NT2/D1 (cell line): ENCODE measurements around the gene CLCN7.
"Not testable (repeated sequence)": the region's sequence is repeated elsewhere in the genome, so short reads cannot be mapped to it uniquely, and the experiment has no call there.

Experiments used
- DNase-seq: peaks from one replicate; pipeline ENCODE4 v3.0.0-alpha.2; 2011; ENCODE audit warnings: low read depth, low spot score
- H3K27me3 ChIP-seq: 2 replicates; pipeline ENCODE4 v1.6.0; 2011; ENCODE audit warnings: mild to moderate bottlenecking; ENCODE audit not compliant: insufficient read length, insufficient read depth
- H3K36me3 ChIP-seq: 2 replicates; pipeline ENCODE4 v1.6.1; 2011; ENCODE audit warnings: mild to moderate bottlenecking, low read length, mixed read lengths; ENCODE audit not compliant: insufficient read depth, insufficient read length
- H3K4me1 ChIP-seq: 2 replicates; pipeline ENCODE4 v1.5.1; 2011; ENCODE audit not compliant: insufficient read depth, insufficient read length
- H3K4me3 ChIP-seq: 2 replicates; pipeline ENCODE4 v1.5.1; 2011; ENCODE audit warnings: low read depth; ENCODE audit not compliant: insufficient read length
- H3K9ac ChIP-seq: 2 replicates; pipeline ENCODE4 v1.6.0; 2011; ENCODE audit warnings: low read depth; ENCODE audit not compliant: insufficient read length
- H3K9me3 ChIP-seq: 2 replicates; pipeline ENCODE4 v1.5.1; 2011; ENCODE audit warnings: mild to moderate bottlenecking, low read length; ENCODE audit not compliant: insufficient read depth
- SUZ12 ChIP-seq: IDR thresholded peaks from 2 replicates; pipeline ENCODE4 v1.6.1; 2011; ENCODE audit not compliant: insufficient read length, insufficient read depth; ENCODE audit errors: extremely low read depth
- YY1 ChIP-seq: IDR thresholded peaks from 2 replicates; pipeline ENCODE4 v1.6.1; 2011; ENCODE audit not compliant: insufficient read length, insufficient read depth
- ZNF274 ChIP-seq: IDR thresholded peaks from 2 replicates; pipeline ENCODE4 v1.6.1; 2011; ENCODE audit warnings: mild to moderate bottlenecking, low read depth, low read length

CLCN7 gene

GRCh38 chr16:1469693-1470201 lies 5.1 kb downstream of the CLCN7 start:
- TF ChIP-seq SUZ12 (no peak), YY1 (no peak), ZNF274 (no peak)
- no peak for DNase-seq
- Histone ChIP-seq H3K4me1 (peaks cover 6% of the 10 kb centered on the region), H3K9me3 (no peaks in the 10 kb centered on the region), H3K36me3 (peaks cover 6% of the 10 kb centered on the region), H3K4me3 (no peak overlapping the region), H3K27me3 (no peaks in the 10 kb centered on the region), H3K9ac (no peak overlapping the region)

- DNase-seq, H3K9me3 ChIP-seq, H3K4me3 ChIP-seq, H3K27me3 ChIP-seq, H3K9ac ChIP-seq, H3K4me1 ChIP-seq: not testable (repeated sequence)
- peaks cover 10% of the 10 kb centered on the region for H3K36me3 ChIP-seq
Observed at GRCh38 chr16:1469141-1469540, 5.7 kb downstream of the CLCN7 start.

GRCh38 chr16:1468426-1468810 lies 6.4 kb downstream of the CLCN7 start:
- H3K9ac ChIP-seq = no peak overlapping the region
- no peak for DNase-seq
- H3K4me3 ChIP-seq = no peak overlapping the region
- H3K9me3 ChIP-seq = no peaks in the 10 kb centered on the region
- peaks cover 6% of the 10 kb centered on the region for H3K4me1 ChIP-seq
- H3K27me3 ChIP-seq = no peaks in the 10 kb centered on the region
- peaks cover 12% of the 10 kb centered on the region for H3K36me3 ChIP-seq
- TF ChIP-seq YY1 = no peak

- no peak for TF ChIP-seq YY1
- TF ChIP-seq SUZ12 = no peak
- no peak for TF ChIP-seq ZNF274
- no peaks in the 10 kb centered on the region for H3K27me3 ChIP-seq
- H3K9me3 ChIP-seq = no peaks in the 10 kb centered on the region
- H3K9ac ChIP-seq = peak overlapping the region; percentile 21
- DNase-seq = no peak
- H3K4me3 ChIP-seq = no peak overlapping the region
- H3K4me1 ChIP-seq = peaks cover 6% of the 10 kb centered on the region
- H3K36me3 ChIP-seq = peaks cover 15% of the 10 kb centered on the region
Observed at GRCh38 chr16:1466968-1467521, 7.8 kb downstream of the CLCN7 start.

GRCh38 chr16:1466054-1466453 lies 8.8 kb downstream of the CLCN7 start:
- DNase-seq = no peak
- H3K9ac ChIP-seq = no peak overlapping the region
- no peaks in the 10 kb centered on the region for H3K4me1 ChIP-seq
- H3K27me3 ChIP-seq = no peaks in the 10 kb centered on the region
- TF ChIP-seq SUZ12 (no peak), ZNF274 (no peak), YY1 (no peak)
- no peaks in the 10 kb centered on the region for H3K9me3 ChIP-seq
- no peak overlapping the region for H3K4me3 ChIP-seq
- peaks cover 17% of the 10 kb centered on the region for H3K36me3 ChIP-seq

- no peak overlapping the region for H3K9ac ChIP-seq
- no peak for DNase-seq
- no peak overlapping the region for H3K4me3 ChIP-seq
- H3K27me3 ChIP-seq = no peaks in the 10 kb centered on the region
- peaks cover 23% of the 10 kb centered on the region for H3K36me3 ChIP-seq
- H3K9me3 ChIP-seq = no peaks in the 10 kb centered on the region
- H3K4me1 ChIP-seq = no peaks in the 10 kb centered on the region
- TF ChIP-seq YY1 = no peak
- no peak for TF ChIP-seq SUZ12
- no peak for TF ChIP-seq ZNF274
Observed at GRCh38 chr16:1465567-1465915, 9.3 kb downstream of the CLCN7 start.

GRCh38 chr16:1464894-1465566 lies 9.8 kb downstream of the CLCN7 start:
- H3K36me3 ChIP-seq = peaks cover 28% of the 10 kb centered on the region
- no peaks in the 10 kb centered on the region for H3K4me1 ChIP-seq
- TF ChIP-seq YY1 (no peak), SUZ12 (no peak), ZNF274 (no peak)
- no peak for DNase-seq
- H3K27me3 ChIP-seq = no peaks in the 10 kb centered on the region
- no peak overlapping the region for H3K4me3 ChIP-seq
- H3K9me3 ChIP-seq = no peaks in the 10 kb centered on the region
- no peak overlapping the region for H3K9ac ChIP-seq
